ENCODE data around the gene KRT6A. TPM values are rescaled to one million over a fixed set of nuclear protein-coding genes. Genes with fewer than 3 reads are reported as not detected.

Gene KRT6A
- total RNA-seq, 1 experiment from 2014 or later: 55.9 TPM

DNA sequence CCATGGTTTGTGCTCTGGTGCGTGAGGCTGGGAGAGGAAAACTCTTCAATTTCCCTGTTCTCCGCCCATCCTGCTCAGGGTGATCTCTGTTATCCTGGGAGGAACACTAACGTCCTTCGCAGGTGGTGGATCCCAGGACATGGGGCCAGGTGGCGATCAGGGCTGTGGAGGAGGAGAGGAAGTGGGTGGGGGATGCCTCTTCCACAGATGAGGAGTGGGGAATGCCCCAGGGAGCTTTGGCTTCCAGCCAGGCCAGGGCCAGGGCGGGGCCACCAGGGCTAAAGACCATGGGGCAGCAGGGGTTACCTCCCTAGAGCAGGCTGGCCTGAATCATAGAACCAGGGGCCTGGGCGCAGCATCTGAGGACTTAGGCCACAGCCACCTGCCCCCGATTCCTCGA, 55.5 kb downstream of the KRT6A start:
- Histone ChIP-seq H3K4me1 (replicated peaks; ENCODE audit: insufficient read depth) (peaks cover 78% of the 10 kb centered on the region), H3K36me3 (ENCODE audit: low read depth) (no peaks in the 10 kb centered on the region), H3F3A (ENCODE audit: insufficient read depth, low read depth) (peaks cover 57% of the 10 kb centered on the region), H3K27ac (peak overlapping the region; percentile 86; the same call in 1 of the 2 replicates), H3K27me3 (ENCODE audit: insufficient read depth, low read depth) (no peaks in the 10 kb centered on the region), H3K9me3 (ENCODE audit: insufficient read depth, low read depth) (no peaks in the 10 kb centered on the region), H3K9me2 (ENCODE audit: insufficient read depth) (no peaks in the 10 kb centered on the region), H2AFZ (no peak overlapping the region), H4K20me1 (ENCODE audit: insufficient read depth) (no peaks in the 10 kb centered on the region), H3K4me2 (peak overlapping the region; percentile 56; the same call in 1 of the 2 replicates), H3K79me2 (ENCODE audit: low read depth) (no peaks in the 10 kb centered on the region), H3K4me3 (no peak overlapping the region)
- CTCF ChIA-PET: interaction anchor here (0.6 kb wide), 1 partner anchor 389 kb away, joined by 3 read pairs; no protein-coding TSS in a partner anchor
- POLR2A ChIA-PET (ENCODE audit: unreplicated experiment): no interaction called here
- DNase-seq: no peak
- TF ChIP-seq CTCF (conservative IDR thresholded peaks at IDR 0.05) (no peak), EZH2 (IDR thresholded peaks at IDR 0.05; ENCODE audit: low read depth) (no peak)
- intact Hi-C loops (cut with micrococcal nuclease; ENCODE audit: unreplicated experiment): no loop called here
- BruUV-seq (replicated peaks): no TSS peak

Other genes starting within 250 kb of the KRT6A start
- gene KRT86, start 218.6 kb downstream of the KRT6A start, total RNA-seq (2021): 2.7 and 5.7 TPM in 2 replicates
- gene KRT81, start 201.7 kb downstream of the KRT6A start, total RNA-seq (2021): 2.5 and 4.3 TPM in 2 replicates
- gene KRT83, start 171.9 kb downstream of the KRT6A start, total RNA-seq (2021): 0.43 TPM in 1 of 2 replicates, not detected in the other
- gene KRT85, start 125.8 kb downstream of the KRT6A start, total RNA-seq (2021): not detected in 2 replicates
- not detected in 2 replicates for gene KRT84, start 107.6 kb downstream of the KRT6A start, total RNA-seq (2021)
- not detected in 2 replicates for gene KRT82, start 86.9 kb downstream of the KRT6A start, total RNA-seq (2021)
- gene KRT75, start 58.9 kb downstream of the KRT6A start, total RNA-seq (2021): not detected in 2 replicates
- 0.98 and 1.1 TPM in 2 replicates for gene KRT6B, start 41.1 kb downstream of the KRT6A start, total RNA-seq (2021)
- gene KRT6C, start 19.5 kb downstream of the KRT6A start, total RNA-seq (2021): not detected in 2 replicates
- 89.7 and 134 TPM in 2 replicates for gene KRT5, start 27.1 kb upstream of the KRT6A start, total RNA-seq (2021)
- gene KRT71, start 59.9 kb upstream of the KRT6A start, total RNA-seq (2021): not detected in 2 replicates
- gene KRT74, start 80.6 kb upstream of the KRT6A start, total RNA-seq (2021): not detected in 2 replicates
- not detected in 2 replicates for gene KRT72, start 108.2 kb upstream of the KRT6A start, total RNA-seq (2021)
- not detected in 2 replicates for gene KRT73, start 125.3 kb upstream of the KRT6A start, total RNA-seq (2021)
- gene KRT2, start 159.0 kb upstream of the KRT6A start, total RNA-seq (2021): not detected in 2 replicates
- gene KRT1, start 187.2 kb upstream of the KRT6A start, total RNA-seq (2021): not detected in 2 replicates
- gene KRT77, start 210.3 kb upstream of the KRT6A start, total RNA-seq (2021): not detected in 2 replicates

All from PC-9 (cell line).